Measurements from ENCODE around the gene GCAT.

Gene GCAT

DNA sequence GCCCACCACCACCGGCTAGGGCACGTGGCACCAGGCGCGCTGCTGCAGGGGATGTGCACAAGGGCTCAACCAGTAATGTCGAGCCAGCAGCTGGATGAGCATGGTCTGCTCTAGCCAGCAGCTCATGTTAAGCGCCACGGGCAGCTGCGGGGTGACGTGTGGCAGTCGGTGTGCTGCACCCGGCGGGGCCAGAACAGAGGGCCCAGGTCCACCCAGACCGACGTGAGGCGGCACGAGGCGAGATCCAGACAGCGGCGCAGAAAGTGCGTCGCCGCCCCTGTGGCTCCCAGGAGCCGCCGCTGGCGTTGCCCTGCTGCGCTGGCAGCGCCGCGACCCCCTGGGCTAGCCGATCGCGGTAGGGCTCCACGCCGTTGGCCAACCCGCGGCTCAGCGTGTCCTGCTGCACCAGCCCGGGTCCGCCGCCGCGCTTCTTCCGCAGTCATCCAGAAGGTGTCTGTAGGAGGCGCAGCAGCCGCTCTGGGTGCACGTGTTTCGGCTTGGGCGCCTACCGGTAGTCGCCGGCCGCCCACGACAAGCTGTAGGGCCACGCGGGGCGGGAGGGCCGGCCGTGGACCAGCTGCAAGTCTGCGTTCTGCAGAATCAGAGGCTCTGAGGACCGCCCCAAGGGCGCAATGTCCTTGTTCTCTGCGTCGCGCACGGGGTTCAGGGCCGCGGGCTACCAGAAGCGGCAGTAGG lies 10.8 kb downstream of the GCAT start:
- TF ChIP-seq ARNTL (CRISPR knock-in tag; IDR thresholded peaks at IDR 0.05; ENCODE audit: borderline replicate concordance, low read depth) (no peak), ZNF565 (CRISPR knock-in tag; conservative IDR thresholded peaks at IDR 0.05; ENCODE audit: low read depth) (no peak), ESRRG (CRISPR knock-in tag; IDR thresholded peaks at IDR 0.05) (no peak), SNAI2 (CRISPR knock-in tag; IDR thresholded peaks at IDR 0.05) (no peak), ZNF8 (CRISPR knock-in tag; IDR thresholded peaks at IDR 0.05) (no peak), TOX (CRISPR knock-in tag; IDR thresholded peaks at IDR 0.05; ENCODE audit: borderline replicate concordance) (no peak), ISL1 (CRISPR knock-in tag; IDR thresholded peaks at IDR 0.05) (no peak), PPARA (CRISPR knock-in tag; IDR thresholded peaks at IDR 0.05; ENCODE audit: borderline replicate concordance) (no peak), TCF4 (CRISPR knock-in tag; IDR thresholded peaks at IDR 0.05; ENCODE audit: borderline replicate concordance) (no peak)
- ATAC-seq: peak; percentile 3; the same call in 2 of the 3 replicates

DNA sequence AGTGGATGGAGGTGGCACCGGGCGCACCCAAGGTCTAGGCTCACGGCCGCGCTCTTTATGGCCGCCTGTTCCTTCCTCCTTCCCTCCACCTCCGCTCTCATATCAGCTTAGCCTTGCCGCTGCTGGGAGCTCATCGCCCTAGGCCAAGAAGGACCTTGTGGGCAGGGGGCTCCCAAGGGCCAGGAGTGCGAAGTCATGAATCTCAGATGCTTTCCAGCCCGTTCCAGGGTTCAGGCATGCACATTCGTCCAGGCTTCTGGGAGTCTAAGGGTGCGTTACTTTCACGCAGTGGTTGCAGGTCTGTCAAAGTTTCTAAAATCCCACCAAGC lies 11.3 kb downstream of the GCAT start:
- ATAC-seq: no peak
- no peak for TF ChIP-seq CSRNP3 (CRISPR knock-in tag; IDR thresholded peaks at IDR 0.05)
- TF ChIP-seq, protein P1, sequence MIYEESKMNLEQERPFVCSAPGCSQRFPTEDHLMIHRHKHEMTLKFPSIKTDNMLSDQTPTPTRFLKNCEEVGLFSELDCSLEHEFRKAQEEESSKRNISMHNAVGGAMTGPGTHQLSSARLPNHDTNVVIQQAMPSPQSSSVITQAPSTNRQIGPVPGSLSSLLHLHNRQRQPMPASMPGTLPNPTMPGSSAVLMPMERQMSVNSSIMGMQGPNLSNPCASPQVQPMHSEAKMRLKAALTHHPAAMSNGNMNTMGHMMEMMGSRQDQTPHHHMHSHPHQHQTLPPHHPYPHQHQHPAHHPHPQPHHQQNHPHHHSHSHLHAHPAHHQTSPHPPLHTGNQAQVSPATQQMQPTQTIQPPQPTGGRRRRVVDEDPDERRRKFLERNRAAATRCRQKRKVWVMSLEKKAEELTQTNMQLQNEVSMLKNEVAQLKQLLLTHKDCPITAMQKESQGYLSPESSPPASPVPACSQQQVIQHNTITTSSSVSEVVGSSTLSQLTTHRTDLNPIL (CRISPR knock-in tag; IDR thresholded peaks at IDR 0.05; ENCODE audit: low read depth): no peak
- no peak for TF ChIP-seq CSDC2 (CRISPR knock-in tag; IDR thresholded peaks at IDR 0.05)
- no peak for TF ChIP-seq ARNTL (CRISPR knock-in tag; IDR thresholded peaks at IDR 0.05; ENCODE audit: borderline replicate concordance, low read depth)
- TF ChIP-seq TOX (CRISPR knock-in tag; IDR thresholded peaks at IDR 0.05; ENCODE audit: borderline replicate concordance): no peak
- TF ChIP-seq ZC3H10 (CRISPR knock-in tag; IDR thresholded peaks at IDR 0.05): no peak
- no peak for TF ChIP-seq RARB (CRISPR knock-in tag; IDR thresholded peaks at IDR 0.05)
- no peak for TF ChIP-seq ZFP3 (CRISPR knock-in tag; IDR thresholded peaks at IDR 0.05)
- TF ChIP-seq ZFP30 (CRISPR knock-in tag; IDR thresholded peaks at IDR 0.05): no peak
- no peak for TF ChIP-seq TCF4 (CRISPR knock-in tag; IDR thresholded peaks at IDR 0.05; ENCODE audit: borderline replicate concordance)
- no peak for TF ChIP-seq GLIS3 (CRISPR knock-in tag; IDR thresholded peaks at IDR 0.05)
- no peak for TF ChIP-seq OSR1 (CRISPR knock-in tag; IDR thresholded peaks at IDR 0.05)
- TF ChIP-seq ESRRG (CRISPR knock-in tag; IDR thresholded peaks at IDR 0.05): no peak

DNA sequence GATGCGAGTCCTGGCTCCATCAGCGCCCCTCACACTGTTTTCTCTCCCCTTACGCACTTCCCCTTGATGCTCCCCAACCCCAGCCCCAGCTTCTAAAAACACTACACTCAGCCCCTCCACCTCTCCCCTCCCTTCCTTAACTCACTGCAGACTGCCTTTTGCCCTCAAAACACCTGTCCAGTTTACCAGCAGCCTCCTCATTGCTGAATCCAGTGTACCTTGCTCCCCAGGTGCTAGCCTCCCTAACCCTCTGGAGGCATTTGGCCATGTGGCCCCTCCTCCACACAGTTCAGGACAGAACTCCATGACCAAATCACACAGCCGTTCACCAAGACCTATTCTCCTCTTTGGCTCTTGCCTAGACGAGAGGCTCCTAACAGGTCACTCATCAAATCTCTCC lies 12.6 kb downstream of the GCAT start:
- ATAC-seq: no peak
- TF ChIP-seq GLIS3 (CRISPR knock-in tag; IDR thresholded peaks at IDR 0.05) (no peak), ARNTL (CRISPR knock-in tag; IDR thresholded peaks at IDR 0.05; ENCODE audit: borderline replicate concordance, low read depth) (no peak), ZNF70 (CRISPR knock-in tag; IDR thresholded peaks at IDR 0.05) (no peak), ZC3H10 (CRISPR knock-in tag; IDR thresholded peaks at IDR 0.05) (no peak), POU6F1 (CRISPR knock-in tag; IDR thresholded peaks at IDR 0.05; ENCODE audit: borderline replicate concordance, low read depth) (no peak), ZNF8 (CRISPR knock-in tag; IDR thresholded peaks at IDR 0.05) (no peak), BACH2 (CRISPR knock-in tag; IDR thresholded peaks at IDR 0.05; ENCODE audit: borderline replicate concordance) (no peak)
- TF ChIP-seq, protein P1 (CRISPR knock-in tag; IDR thresholded peaks at IDR 0.05; ENCODE audit: low read depth): no peak

DNA sequence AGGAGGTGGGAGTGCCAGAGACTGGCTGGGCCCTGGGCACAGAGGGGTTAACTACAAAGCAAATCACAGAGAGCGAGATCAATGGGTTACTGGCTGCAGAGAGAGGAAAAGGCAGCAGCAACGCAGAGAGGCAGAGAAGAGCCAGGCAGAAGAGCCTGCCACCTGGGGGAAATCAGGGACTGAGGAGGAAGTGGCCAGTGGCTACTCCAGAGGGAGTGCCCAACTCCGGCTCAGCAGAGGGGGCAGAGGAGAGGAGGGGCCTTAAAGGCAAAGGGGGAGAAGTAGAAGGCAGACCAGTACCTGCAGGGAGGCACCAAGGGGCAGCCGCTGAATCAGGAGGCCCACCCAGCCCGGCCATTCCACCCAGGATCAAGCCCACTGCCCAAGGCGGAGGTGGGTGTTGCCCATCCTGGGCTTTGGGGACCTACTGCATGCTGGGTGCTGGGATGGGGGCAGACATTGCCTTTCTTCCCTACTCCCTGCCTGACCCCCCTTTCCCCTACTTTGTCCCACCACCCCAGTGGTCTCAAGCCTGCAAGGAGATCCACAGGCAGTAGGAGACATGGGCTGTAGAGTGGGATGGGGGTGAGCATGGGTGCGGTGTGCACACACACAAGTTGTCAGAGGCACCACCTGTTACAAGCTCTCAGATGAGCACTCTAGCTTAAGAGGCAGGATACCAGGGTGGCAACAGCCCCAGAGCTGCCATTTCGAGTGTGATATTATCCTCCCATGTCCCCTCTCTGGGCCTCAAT lies 14.5 kb downstream of the GCAT start:
- ATAC-seq: 0 out of 3 replicates have a peak, but pooled peaks have one; percentile 7
- TF ChIP-seq BACH2 (CRISPR knock-in tag; IDR thresholded peaks at IDR 0.05; ENCODE audit: borderline replicate concordance) (no peak), CSDC2 (CRISPR knock-in tag; IDR thresholded peaks at IDR 0.05) (no peak), ESRRG (CRISPR knock-in tag; IDR thresholded peaks at IDR 0.05) (no peak), ZFP30 (CRISPR knock-in tag; IDR thresholded peaks at IDR 0.05) (no peak), ZNF70 (CRISPR knock-in tag; IDR thresholded peaks at IDR 0.05) (no peak), OSR1 (CRISPR knock-in tag; IDR thresholded peaks at IDR 0.05) (no peak), TOX (CRISPR knock-in tag; IDR thresholded peaks at IDR 0.05; ENCODE audit: borderline replicate concordance) (no peak), SNAI2 (CRISPR knock-in tag; IDR thresholded peaks at IDR 0.05) (no peak)

All from SK-N-SH treated with all-trans-retinoic acid at 6 μM for 48 hours (cell line).